Erythroblast (primary cell): ENCODE results near the gene TMEM37.

ENCODE experiments used
- DNase-seq, 2 experiments: peaks; one replicate each; lab custom pipeline; 2025; lab: John Stamatoyannopoulos, UW
- GATA1 ChIP-seq: IDR thresholded peaks from 2 replicates; pipeline ENCODE4 v1.6.1; 2011; ENCODE audit warnings: low read depth, mild to moderate bottlenecking, control low read depth, low read length, moderate library complexity
- POLR2A ChIP-seq: IDR thresholded peaks from 2 replicates; pipeline ENCODE4 v1.6.1; 2011; ENCODE audit warnings: mild to moderate bottlenecking, low read length

TMEM37 gene

DNA sequence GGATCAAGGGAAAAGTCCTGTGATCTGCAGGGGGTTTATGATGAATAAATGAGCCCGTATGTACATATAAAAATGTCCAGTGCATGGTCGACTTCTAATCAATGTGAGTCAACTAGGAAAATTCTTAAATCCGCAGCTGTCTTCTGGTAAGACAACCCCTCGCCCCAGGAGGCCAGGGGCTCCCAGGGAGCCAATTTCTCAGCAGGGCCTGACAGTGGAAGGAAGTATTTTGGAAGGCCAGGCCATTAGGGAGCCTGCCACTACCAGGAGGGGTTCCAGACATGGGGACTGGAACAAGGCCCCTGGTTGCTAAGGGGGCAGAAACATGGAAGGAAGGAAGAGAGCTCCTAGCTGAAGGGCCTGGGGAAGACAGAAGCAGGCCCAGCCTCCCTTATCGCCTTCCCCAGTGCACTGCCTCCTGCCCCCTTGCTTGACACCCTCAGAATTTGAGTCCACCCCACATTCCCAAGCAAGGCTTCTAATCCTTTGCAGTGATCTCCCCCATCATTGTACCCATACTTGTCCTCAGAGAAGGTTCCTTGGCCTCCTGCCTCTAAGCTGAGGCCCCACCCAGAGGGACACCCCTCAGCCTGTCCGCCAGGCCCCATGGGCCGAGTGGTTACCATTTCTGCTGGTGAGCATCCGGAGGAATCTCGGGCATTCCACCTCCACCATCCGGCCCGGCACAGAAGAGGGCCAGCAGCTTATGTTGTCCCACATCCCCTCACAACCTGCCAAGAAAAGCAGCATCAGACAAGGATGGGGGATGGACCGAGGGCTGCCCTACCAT, 46.7 kb downstream of the TMEM37 start:
- TF ChIP-seq GATA1 (no peak), POLR2A (no peak)
- DNase-seq = no peak

DNA sequence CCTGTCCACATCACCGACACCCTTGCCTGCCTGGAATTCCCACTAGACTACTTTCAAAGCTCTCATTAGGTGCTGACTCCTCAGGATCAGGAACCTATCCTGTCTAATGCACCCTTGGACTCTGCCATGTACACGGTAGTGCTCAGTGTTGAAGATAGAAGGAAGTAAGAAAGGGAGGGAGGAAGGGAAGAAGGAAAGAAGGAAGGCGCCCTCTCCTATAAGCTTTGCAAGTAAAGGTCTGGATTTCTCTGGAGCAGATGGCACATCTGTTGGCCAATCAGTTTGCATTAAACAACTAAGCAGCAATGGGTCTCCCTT, 47.3 kb downstream of the TMEM37 start:
- DNase-seq = no peak

DNA sequence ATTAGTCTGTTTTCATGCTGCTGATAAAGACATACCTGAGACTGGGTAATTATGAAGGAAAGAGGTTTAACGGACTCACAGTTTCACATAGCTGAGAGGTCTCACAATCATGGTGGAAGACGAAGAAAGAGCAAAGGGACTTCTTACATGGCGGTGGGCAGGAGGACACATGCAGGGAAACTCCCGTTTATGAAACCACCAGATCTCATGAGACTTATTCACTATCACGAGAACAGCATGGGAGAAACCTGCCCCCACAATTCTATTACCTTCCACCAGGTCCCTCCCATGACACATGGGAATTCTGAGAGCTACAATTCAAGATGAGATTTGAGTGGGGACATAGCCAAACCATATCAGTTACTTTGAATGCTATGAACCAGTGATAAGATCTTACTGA, 48.5 kb downstream of the TMEM37 start:
- no peak for DNase-seq
- TF ChIP-seq GATA1 (no peak), POLR2A (no peak)

More for the DNA sequence above, 47.3 kb downstream of the TMEM37 start:
- no peak for TF ChIP-seq POLR2A
- TF ChIP-seq GATA1 = no peak

DNA sequence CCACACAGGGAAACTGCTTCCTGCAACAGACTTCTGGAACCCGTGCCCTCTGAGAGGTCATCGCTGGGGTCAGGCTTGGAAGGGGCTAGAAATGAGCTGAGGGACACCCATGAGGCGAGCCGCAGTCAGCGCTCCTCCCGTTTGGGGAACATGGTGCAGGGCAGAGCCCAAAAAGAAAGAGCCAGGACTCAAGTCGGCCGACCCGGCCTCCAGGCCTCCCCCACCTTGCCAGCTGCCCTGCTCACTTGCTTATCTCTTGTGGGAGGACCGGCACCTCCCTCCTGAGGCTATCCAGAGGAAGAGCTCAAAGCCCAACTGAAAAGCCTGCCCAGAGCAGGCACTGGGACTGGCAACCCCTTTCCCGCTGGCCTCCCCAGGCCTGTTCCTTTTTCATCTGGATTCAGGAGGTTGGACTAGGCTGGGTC, 49.1 kb downstream of the TMEM37 start:
- no peak for DNase-seq
- TF ChIP-seq POLR2A (no peak), GATA1 (no peak)

DNA sequence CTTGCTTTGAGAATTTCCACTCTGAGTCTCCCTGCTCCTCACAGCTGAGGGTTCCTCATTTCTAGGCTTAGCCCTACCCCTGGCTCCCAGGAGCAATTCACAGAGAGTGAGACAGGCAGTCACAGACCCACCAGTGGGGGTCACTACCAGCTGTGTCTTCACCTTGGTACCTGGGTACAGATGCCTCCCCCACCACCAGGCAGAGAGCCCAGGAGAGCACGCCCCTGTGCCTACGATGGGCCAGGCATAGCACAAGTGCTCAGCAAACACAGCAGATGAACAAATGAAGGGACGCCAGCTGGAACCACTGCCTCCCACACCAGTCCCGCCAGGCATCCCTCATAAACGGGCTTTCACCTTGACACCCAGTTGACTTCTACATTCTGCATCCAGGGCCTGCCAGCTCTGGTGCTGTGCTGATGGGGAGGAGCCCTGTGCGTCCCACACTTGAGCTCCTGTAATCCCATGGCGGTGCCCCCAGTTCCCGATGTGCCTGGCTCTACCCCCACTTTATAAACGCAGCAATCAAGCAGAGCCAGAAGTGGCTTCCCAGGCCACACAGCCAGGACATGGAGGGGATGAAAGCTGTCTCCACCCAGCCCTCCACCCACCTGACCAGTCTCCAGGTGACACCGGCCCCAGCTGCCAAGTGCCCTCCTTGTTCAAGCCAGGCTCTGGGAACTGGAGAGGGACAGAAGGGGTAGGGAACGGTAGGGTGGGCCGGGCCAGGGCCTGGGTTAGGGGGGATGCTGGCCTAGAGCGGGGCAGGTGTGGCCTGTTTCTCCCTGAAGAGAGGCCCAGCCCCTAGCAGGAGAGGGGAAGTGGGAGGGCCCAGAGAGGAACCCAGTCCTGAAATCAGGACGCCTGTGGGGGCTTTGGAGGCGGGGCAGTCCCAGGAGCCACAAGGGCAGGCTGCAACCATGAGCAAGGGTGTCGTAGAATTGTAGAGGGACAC, 50.1 kb downstream of the TMEM37 start:
- TF ChIP-seq POLR2A (no peak), GATA1 (no peak)
- no peak for DNase-seq

DNA sequence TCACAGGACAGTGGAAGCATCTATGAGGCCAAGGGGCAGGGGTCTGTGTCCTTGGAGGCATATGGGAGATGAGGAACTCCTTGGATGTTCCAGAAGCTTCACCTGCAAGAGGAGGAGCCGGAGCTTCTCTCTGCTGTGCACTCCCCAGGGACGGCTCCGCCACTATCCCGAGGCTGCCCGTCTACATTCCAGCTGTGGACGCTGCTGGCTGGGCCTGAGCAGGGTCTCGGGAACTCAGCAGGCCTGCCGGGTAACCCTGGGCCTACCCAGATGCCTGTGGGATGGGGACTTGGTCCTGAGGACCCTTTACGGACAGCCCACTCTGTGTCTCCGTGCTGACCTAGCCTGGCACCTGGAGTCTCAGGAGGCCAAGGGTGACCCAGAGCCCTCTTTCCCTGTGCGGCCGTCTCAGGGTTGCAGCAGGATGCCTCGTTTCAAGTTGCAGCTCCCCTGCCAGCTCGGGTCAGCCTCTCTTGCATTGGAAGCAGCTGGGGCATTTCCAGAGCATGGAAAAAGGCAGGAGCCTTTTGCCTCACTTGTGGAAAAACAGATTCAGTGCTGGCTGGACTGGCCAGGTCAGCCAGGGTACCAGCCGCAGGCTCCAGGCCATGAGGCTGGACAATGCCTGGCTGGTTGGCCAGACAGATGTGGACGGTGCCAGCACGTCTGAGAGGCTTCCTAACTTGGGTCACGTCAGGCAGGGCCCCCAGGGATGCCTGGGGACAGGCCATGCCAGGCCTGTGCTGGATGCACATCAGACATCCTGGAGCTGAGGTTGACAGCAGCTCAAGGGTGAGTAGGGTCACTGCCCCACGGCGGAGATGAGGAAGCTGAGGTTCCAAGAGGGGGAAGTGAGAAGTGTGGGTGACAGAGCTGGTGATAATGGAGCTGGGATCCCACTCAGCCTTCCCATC, 51.1 kb downstream of the TMEM37 start:
- DNase-seq = no peak
- TF ChIP-seq GATA1 = no peak
- TF ChIP-seq POLR2A = no peak

DNA sequence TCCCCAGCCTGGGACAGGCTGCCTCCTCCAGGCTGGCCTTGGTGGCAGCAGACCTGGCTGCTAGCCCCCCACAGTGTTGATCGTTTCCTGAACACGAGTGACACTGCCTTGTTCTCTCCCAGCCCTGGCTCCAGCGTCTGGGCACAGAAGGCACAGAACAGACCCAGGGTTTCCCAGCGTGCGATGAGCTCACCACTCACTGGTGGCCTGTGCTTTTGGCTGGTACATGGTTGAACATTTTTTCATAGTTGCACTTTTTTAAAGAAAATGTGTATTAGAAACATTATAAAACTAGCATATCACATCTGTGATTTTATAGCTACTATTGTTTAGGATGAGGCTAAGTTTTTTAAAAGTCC, 51.7 kb downstream of the TMEM37 start:
- TF ChIP-seq POLR2A (no peak), GATA1 (no peak)
- DNase-seq = no peak

DNA sequence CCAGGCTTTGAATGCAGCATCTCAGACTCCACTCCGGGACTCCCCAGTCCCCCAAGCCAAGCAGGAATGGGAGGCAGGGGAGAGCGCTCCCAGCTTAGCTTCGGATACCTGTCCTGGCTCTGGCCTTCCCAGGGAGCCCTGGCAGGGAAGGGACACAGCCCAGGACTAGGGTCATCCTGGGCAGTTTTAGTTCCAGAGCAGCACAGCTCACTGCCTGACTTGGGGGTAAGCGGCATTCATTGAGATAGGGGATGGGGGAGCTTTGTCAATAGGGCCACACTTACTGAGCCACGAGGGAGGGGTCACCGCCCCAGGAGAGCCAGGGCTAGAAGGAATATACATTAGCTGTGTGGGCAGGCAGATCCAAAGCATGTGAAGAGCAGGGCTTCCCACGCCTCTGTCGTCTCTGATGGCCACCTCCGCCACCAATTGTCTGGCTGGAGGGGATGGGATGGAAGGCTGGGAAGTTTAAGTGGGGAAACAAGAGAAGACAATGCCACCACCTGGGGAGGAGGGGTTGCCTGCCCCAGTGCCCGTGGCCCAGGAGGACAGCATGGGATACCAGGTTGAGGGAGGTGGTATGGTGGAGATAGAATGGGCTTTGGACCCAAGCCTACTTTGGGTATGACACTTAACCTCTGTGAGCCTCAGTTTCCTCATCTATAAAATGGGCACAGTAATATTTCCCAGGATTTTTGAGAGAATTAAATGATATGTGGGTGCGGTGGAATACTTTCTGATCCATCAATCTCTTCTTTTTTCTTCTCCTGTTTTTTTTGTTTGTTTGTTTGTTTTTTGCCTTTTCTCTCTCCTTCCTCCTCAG, 52.5 kb downstream of the TMEM37 start:
- DNase-seq = no peak
- TF ChIP-seq POLR2A = no peak
- TF ChIP-seq GATA1 = no peak

DNA sequence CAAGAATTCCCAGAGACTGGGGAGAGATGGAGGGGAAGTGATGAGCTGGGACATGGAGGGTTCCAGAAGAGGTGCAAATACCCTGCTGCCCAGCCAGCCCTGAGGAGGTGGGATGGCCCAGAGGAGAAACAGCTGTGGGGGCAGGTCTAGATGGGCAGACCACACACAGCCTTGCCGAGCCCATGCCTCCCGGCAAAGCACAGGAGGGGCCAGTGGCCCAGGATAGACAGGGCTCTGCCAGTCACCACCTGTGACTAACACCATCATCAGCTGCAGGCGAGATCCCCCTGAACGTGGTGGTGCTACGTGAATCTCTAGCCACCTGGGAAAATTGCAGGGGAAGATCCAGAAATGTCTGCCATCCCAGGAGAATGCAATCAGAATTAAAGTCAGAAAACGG, 53.2 kb downstream of the TMEM37 start:
- no peak for TF ChIP-seq POLR2A
- no peak for TF ChIP-seq GATA1
- no peak for DNase-seq

DNA sequence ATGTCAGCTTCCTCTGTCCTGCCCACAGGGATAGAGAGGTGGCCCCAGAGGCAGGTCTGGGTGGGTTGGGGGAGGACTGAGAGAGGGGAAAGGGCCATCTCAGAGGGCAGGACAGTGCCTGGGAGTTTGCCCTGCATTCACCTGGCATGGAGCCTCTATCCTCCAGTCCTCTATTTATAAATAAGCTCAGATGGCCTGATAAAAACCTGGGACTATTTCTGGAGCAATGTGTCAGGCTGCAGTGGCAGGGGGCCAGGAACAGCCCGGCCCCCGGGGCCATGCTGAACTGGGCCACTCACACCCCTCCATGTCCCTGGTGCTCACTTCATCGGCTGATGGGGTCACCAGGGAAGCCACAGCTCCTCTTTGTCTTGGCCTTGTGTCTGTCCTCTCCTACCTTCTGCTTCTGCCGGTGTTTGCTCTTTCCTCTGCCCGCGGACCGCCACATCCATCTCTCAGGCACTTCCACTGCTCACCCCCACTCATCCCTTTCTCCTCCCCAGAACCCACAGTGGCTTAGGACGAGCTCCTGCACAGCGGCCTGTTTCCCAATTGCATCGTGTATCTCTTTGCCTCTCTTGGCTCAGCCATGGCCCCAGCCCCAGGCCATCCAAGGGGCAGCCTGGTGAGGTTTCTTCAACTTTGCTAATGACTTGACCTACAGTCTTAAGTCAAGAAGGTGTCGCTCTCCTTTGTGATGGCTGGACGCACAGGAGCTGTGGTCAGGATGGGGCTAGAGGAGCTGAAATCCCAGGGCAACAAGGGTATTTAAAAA, 53.9 kb downstream of the TMEM37 start:
- no peak for TF ChIP-seq GATA1
- TF ChIP-seq POLR2A = no peak
- DNase-seq = no peak

DNA sequence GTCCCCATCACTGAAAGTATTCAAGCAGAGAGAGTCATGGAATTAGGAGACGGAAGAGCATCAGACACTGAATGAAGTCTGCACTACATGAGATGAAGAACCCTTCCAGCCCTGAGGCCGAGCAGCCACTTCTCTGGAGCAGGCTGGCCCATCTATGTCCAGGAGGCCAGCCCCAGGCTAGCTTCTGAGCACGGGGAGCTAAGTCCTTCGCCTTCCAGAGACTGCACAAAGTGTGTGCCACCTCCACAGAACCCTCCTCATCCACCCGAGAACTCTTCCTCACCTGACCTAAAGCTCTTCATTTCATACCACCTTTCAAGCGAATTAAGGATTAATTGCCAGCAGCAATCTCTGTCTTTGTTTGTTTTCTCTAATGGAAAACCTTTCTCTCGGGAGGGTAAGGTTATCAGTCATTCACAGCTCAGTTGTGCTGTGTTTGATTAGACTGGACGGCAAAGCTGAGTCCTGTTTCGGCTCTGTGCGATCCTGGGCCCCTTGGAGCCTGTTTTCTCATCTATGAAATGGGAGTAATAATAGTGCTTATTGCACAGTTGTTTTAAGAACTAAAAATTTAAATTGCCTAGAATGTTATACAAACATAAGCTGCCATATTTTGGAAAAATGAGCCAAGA, 54.7 kb downstream of the TMEM37 start:
- TF ChIP-seq POLR2A = no peak
- no peak for TF ChIP-seq GATA1
- no peak for DNase-seq
